NCI-H510A (cell line): ENCODE measurements around the gene C6orf15.

Source experiments
- DNase-seq: peaks from one replicate; lab custom pipeline; 2025; lab: John Stamatoyannopoulos, UW

Gene C6orf15

GRCh38 chr6:31112478-31112877 lies at the start of gene C6orf15:
TSS of gene C6orf15 (minus strand) at chr6:31112575. CDS start at chr6:31112555, 20 bp downstream.
- DNase-seq, result no peak

DNA sequence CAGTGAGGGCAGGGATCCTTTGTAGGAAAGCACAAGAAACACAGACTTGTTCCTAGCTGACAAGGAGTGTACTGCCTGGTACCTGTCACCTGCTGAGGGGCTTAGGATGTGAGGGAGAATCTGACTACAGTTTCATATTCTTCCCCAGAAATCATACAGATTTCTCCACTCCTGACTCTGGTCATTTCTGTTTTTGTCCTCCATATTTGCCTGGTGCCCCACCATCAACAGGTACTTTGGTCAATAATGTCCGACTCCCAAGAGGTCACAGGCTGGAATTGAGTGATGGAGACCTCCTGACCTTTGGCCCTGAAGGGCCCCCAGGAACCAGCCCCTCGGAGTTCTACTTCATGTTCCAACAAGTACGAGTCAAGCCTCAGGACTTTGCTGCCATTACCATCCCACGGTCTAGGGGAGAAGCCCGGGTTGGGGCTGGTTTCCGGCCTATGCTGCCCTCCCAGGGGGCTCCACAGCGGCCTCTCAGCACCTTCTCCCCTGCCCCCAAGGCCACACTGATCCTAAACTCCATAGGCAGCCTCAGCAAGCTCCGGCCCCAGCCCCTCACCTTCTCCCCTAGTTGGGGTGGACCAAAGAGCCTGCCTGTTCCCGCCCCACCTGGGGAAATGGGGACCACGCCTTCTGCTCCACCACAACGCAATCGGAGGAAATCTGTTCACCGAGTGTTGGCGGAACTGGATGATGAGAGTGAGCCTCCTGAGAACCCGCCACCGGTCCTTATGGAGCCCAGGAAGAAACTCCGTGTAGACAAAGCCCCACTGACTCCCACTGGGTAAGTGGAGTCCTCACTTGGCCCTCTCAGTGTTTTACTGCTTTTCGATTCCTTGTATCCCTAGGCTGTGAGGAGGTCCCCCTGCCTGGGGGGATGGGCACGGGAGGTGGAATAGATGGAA lies 49.1 kb upstream of the C6orf15 start:
- DNase-seq, result no peak

- DNase-seq, result peak; percentile 13
Observed at GRCh38 chr6:31158863-31159855, 46.8 kb upstream of the C6orf15 start.

GRCh38 chr6:31158140-31158862 lies 45.9 kb upstream of the C6orf15 start, which contains the start of gene TCF19:
TSS of gene TCF19 (plus strand) at chr6:31158589. CDS start at chr6:31159470, 881 bp downstream.
- peak; percentile 98 for DNase-seq

DNA sequence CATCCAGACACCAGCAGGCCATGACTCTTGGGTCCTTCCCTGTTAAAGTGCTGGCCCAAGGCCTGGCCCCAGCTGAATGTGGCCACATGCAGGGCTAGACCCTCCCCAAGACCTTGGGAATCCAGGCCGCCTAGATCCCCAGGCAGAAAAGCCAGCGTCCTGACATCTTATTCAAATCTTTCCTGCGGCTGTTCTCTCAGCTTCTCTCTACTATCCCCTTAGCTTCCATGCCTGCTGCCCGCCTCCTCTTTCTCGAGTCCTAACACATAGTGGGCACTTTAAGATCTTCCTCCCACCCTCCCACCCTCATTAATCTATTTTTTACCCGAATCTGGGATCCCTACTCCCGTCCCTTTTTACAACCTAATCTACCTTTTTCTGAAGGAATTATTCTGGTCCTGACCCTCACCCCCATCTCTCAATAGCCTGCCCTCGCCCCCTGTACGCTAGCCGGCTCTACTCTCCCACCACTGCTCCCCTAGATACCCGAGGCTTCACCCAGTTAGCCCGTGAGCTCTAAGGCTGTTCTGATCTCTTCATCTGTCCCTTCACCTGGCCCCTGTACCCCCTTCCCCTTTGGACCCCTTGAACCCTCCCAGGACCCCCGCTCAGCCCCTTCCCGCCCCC lies 45.3 kb upstream of the C6orf15 start, which contains the start of gene CCHCR1:
TSS of gene CCHCR1 (minus strand) at position 290 of the 627 bp plus-strand sequence. CDS start at position 88, 202 bp downstream.
- DNase-seq, result no peak

- no peak for DNase-seq
Observed at GRCh38 chr6:31156641-31157040, 44.3 kb upstream of the C6orf15 start.

DNA sequence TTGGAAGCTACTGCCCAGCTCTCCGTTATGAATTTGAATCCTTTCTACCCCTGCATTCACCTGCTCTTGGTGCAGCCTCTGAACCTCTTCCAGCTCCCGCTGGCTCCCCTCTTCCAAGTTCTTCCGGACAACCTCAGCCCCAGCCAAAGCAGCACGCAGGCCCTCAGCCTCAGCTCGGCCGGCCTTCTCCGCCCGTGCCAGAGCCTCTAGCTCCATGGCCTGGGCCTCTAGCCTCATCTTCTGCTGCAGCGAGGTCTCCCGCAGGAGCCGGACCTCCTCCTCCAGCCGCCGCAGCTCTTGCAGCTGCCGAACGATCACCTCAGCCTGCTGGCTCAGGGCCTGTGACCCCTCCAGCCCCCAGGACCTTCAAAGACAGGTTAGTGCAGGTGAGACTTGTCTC lies 42.1 kb upstream of the C6orf15 start:
- DNase-seq, result no peak

GRCh38 chr6:31152781-31153180 lies 40.4 kb upstream of the C6orf15 start:
- no peak for DNase-seq

- no peak for DNase-seq
Observed at GRCh38 chr6:31149827-31150447, 37.6 kb upstream of the C6orf15 start.

GRCh38 chr6:31145386-31145785 lies 33.0 kb upstream of the C6orf15 start:
- no peak for DNase-seq

DNA sequence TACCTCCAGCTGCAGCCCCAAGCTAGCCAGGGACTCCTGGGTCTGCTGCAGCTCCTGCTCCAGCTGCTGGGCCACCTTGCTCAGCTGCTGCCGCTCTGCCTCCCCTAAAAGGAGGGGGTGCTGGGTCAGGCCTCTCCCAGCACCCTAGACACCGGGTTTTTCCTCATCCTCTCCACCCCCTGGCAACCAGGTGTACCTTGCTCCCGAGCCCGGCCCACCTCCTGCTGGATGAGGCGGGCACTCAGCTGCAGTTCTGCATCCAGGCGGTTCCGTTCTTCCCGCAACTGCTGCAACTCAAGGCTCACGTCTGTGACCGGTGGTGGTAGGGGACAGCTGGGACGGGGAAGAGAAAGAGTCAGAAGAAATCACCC lies 32.6 kb upstream of the C6orf15 start:
- DNase-seq, result no peak

GRCh38 chr6:31144296-31144969 lies 32.1 kb upstream of the C6orf15 start:
- DNase-seq, result no peak

DNA sequence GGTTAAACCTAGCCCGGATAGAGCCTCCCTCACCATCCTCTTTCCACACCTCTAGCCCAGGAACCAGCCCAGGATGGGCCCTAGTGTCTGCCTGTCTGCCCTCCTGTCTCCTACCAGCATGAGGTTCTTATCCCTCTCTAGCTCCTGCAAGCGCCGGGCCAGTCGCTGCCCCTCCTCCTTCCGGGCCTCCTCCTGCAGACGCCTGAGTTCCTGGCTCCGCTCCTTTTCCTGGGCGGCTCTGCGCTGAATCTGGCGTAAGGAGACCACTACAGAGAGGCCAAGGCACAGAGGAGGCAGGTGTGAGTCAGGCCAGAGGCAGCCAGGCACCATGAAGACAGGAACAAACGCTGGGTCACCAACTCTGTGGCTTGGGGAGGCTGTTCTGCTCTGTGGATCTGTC lies 30.8 kb upstream of the C6orf15 start:
- no peak for DNase-seq

DNA sequence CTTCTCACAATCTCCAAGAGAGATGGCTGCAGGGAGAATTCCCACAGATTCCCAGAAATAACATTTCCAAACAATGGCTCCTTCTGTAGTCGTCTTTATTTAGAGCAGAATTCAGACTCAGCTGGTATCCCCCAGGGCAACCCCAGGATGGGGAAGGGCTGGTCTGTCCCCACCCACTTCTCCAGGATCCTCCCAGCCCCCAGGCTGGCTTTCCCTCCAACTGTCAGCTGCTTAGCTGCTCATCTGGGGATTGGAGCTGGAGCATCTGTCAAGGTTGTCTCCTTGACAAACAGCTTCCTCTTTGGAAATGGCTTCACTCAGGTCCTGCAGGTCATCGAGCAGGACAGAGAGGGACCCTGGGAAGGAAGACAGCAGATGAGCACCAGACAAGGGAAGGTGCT lies 30.0 kb upstream of the C6orf15 start:
- no peak for DNase-seq

DNA sequence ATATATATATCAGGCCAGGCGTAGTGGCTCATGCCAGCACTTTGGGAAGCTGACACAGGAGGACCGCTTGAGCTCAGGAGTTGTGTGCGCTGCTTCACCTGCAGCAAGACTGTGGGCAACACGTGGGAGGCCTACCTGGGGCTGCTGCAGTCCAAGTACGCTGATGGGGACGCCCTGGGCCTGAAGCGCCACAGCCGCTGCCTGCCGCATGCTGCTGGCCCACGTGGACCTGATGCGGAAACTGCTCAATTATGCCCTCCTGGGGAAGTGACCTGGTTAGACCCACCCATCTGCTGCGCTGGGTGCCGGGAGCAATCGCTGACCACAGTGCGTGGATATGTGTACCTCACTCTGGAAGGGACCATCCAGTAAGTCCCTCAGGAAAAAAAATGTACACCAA lies 28.3 kb upstream of the C6orf15 start:
- no peak for DNase-seq

DNA sequence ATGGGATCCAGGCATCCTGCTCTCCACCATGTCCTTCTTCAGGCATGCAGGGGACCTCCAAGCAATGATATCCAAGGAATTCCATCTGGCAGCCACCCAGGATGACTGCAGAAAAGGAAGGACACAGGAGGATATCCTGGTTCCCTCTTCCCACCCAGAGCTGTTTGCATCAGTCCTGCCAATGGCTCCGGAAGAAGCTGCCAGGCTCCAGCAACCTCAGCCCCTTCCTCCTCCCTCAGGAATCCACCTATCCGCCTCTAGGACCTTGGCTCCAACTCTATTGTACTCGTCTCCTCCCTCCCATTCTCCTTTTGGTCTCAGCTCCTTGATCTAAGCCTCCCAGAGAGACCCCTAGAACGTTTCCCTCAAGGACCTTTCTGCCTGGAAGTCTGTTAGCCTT lies 27.2 kb upstream of the C6orf15 start:
- no peak for DNase-seq

DNA sequence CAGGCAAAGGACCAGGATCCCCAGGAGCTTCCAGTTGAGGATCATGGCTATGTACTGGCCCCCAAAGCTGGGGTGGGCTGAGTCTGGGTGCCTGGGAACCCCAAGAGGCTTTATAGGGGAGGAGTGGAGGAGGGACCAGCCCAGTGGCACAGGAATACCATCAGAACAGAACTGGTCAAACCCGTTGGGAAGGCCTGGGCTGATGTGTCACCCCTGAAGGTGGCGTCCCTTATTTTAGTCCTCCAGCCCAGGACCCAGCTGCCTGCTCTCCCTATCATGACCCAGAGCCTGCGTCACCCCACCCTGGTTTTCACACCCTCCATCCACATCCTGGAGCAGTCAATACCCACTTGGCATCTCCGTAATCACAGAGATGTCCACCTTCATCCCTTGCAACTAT lies 26.6 kb upstream of the C6orf15 start, which contains the start of gene PSORS1C2:
TSS of gene PSORS1C2 (minus strand) at position 85 of the 400 bp plus-strand sequence. CDS start at position 45, 40 bp downstream.
- DNase-seq, result no peak

- no peak for DNase-seq
Observed at GRCh38 chr6:31135710-31136109, 23.3 kb upstream of the C6orf15 start.

- DNase-seq, result no peak
Observed at GRCh38 chr6:31132806-31133205, 20.4 kb upstream of the C6orf15 start.

DNA sequence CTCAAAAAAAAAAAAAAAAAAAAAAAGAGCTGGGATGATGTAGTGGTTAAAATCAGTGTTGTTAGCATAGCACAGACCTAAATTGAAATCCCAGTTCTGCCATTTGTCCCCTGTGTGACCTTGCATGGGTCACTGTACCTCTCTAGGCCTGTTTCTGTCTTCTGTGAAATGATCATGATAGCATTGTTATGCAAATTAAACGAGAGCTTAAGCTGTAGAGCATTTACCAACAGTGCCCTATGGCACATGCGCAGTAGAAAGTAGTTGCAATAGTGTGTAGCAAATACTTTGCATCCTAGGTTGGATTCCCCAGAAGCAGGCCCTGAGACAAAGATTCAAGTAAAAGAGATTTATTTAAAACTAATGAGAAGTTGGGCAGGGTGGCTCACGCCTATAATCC lies 19.2 kb upstream of the C6orf15 start:
- DNase-seq, result no peak
